ENCODE measurements around the gene AUTS2.

Gene AUTS2

GRCh38 chr7:70263471-70264255, 665.4 kb downstream of the AUTS2 start:
- no peak overlapping the region for H3K4me3 ChIP-seq (ENCODE audit: low read length, poor library complexity, severe bottlenecking)
- H3K4me2 ChIP-seq (ENCODE audit: low read depth, low read length, poor library complexity, severe bottlenecking), result no peak overlapping the region
- no peaks in the 10 kb centered on the region for H3K4me1 ChIP-seq (ENCODE audit: insufficient read depth, low read length, poor library complexity, severe bottlenecking)
- no peak overlapping the region for H2AFZ ChIP-seq (ENCODE audit: low read length)
- no peaks in the 10 kb centered on the region for H3K36me3 ChIP-seq (ENCODE audit: insufficient read depth, low read length)
- no peaks in the 10 kb centered on the region for H3K9me2 ChIP-seq (replicated peaks; ENCODE audit: low read depth, low read length)
- no peaks in the 10 kb centered on the region for H3F3A ChIP-seq (ENCODE audit: low read depth)
- H3K9me3 ChIP-seq (ENCODE audit: insufficient read depth, low read depth, low read length), result no peaks in the 10 kb centered on the region
- TF ChIP-seq CTCF (conservative IDR thresholded peaks at IDR 0.05; ENCODE audit: low read length), result no peak
- TF ChIP-seq EZH2phosphoT487 (IDR thresholded peaks at IDR 0.05; ENCODE audit: borderline replicate concordance), result no peak
- H3K27me3 ChIP-seq (ENCODE audit: insufficient read depth, low read length, poor library complexity, severe bottlenecking), result no peaks in the 10 kb centered on the region
- H3K9ac ChIP-seq (ENCODE audit: low read depth, low read length, poor library complexity, severe bottlenecking), result no peak overlapping the region
- no peaks in the 10 kb centered on the region for H3K79me2 ChIP-seq (ENCODE audit: insufficient read depth, low read length)
- no peaks in the 10 kb centered on the region for H4K20me1 ChIP-seq (ENCODE audit: insufficient read depth, low read length, poor library complexity, severe bottlenecking)

- no peaks in the 10 kb centered on the region for H3F3A ChIP-seq (ENCODE audit: low read depth)
- no peaks in the 10 kb centered on the region for H4K20me1 ChIP-seq (ENCODE audit: insufficient read depth, low read length, poor library complexity, severe bottlenecking)
- no peak overlapping the region for H3K4me2 ChIP-seq (ENCODE audit: low read depth, low read length, poor library complexity, severe bottlenecking)
- H3K36me3 ChIP-seq (ENCODE audit: insufficient read depth, low read length), result no peaks in the 10 kb centered on the region
- H3K9me3 ChIP-seq (ENCODE audit: insufficient read depth, low read depth, low read length), result no peaks in the 10 kb centered on the region
- TF ChIP-seq EZH2phosphoT487 (IDR thresholded peaks at IDR 0.05; ENCODE audit: borderline replicate concordance), result no peak
- no peak for TF ChIP-seq CTCF (conservative IDR thresholded peaks at IDR 0.05; ENCODE audit: low read length)
- no peaks in the 10 kb centered on the region for H3K9me2 ChIP-seq (replicated peaks; ENCODE audit: low read depth, low read length)
- H3K79me2 ChIP-seq (ENCODE audit: insufficient read depth, low read length), result no peaks in the 10 kb centered on the region
- no peaks in the 10 kb centered on the region for H3K27me3 ChIP-seq (ENCODE audit: insufficient read depth, low read length, poor library complexity, severe bottlenecking)
- H3K4me3 ChIP-seq (ENCODE audit: low read length, poor library complexity, severe bottlenecking), result no peak overlapping the region
- no peak overlapping the region for H3K9ac ChIP-seq (ENCODE audit: low read depth, low read length, poor library complexity, severe bottlenecking)
- H2AFZ ChIP-seq (ENCODE audit: low read length), result no peak overlapping the region
- H3K4me1 ChIP-seq (ENCODE audit: insufficient read depth, low read length, poor library complexity, severe bottlenecking), result no peaks in the 10 kb centered on the region
Measured at GRCh38 chr7:70266186-70266585, 667.9 kb downstream of the AUTS2 start.

- TF ChIP-seq CTCF (conservative IDR thresholded peaks at IDR 0.05; ENCODE audit: low read length) (no peak), EZH2phosphoT487 (IDR thresholded peaks at IDR 0.05; ENCODE audit: borderline replicate concordance) (no peak)
- H3K4me3 ChIP-seq (ENCODE audit: low read length, poor library complexity, severe bottlenecking), result no peak overlapping the region
- no peaks in the 10 kb centered on the region for H3K9me3 ChIP-seq (ENCODE audit: insufficient read depth, low read depth, low read length)
- no peaks in the 10 kb centered on the region for H3K79me2 ChIP-seq (ENCODE audit: insufficient read depth, low read length)
- H2AFZ ChIP-seq (ENCODE audit: low read length), result no peak overlapping the region
- H3K9ac ChIP-seq (ENCODE audit: low read depth, low read length, poor library complexity, severe bottlenecking), result no peak overlapping the region
- H3K27me3 ChIP-seq (ENCODE audit: insufficient read depth, low read length, poor library complexity, severe bottlenecking), result no peaks in the 10 kb centered on the region
- no peaks in the 10 kb centered on the region for H4K20me1 ChIP-seq (ENCODE audit: insufficient read depth, low read length, poor library complexity, severe bottlenecking)
- H3F3A ChIP-seq (ENCODE audit: low read depth), result no peaks in the 10 kb centered on the region
- no peaks in the 10 kb centered on the region for H3K36me3 ChIP-seq (ENCODE audit: insufficient read depth, low read length)
- H3K9me2 ChIP-seq (replicated peaks; ENCODE audit: low read depth, low read length), result no peaks in the 10 kb centered on the region
- no peak overlapping the region for H3K4me2 ChIP-seq (ENCODE audit: low read depth, low read length, poor library complexity, severe bottlenecking)
- H3K4me1 ChIP-seq (ENCODE audit: insufficient read depth, low read length, poor library complexity, severe bottlenecking), result no peaks in the 10 kb centered on the region
Measured at GRCh38 chr7:70267381-70268120, 669.3 kb downstream of the AUTS2 start.
